PC-9 (cell line): ENCODE results near the gene FGF14.

Experiments used
- EZH2 ChIP-seq: fragments of 200-600 bp; sonication (generic); IDR thresholded peaks from 2 replicates; pipeline ENCODE4 v1.8.0; 2017; ENCODE audit warnings: antibody characterized with exemption, low read depth
- TF ChIP-seq, protein P1 (sequence below): fragments of 200-600 bp; sonication (generic); conservative IDR thresholded peaks from 2 replicates; pipeline ENCODE4 v1.6.1; 2017; ENCODE audit warnings: mixed run types, antibody characterized with exemption, mild to moderate bottlenecking, moderate library complexity

DNA sequence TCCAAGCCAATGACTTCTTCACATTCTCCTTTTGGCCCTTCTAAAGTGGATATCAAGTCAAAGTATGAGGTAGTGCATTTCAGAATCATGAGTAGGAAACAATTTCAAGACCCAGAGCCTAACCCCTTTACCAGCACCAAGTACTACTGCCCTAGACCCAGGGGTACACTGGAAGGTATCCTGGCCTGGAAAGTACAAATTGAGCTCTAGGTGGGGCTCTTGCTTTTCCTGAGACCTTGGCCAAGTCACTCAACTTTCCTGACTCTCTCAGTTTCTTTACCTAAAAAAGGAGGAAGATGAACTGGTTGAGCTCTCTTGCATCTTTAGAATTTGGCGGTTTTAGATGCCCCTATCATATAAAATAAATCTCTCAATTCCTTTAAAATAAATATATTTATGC lies 204.7 kb downstream of the FGF14 start:
- TF ChIP-seq, protein P1, sequence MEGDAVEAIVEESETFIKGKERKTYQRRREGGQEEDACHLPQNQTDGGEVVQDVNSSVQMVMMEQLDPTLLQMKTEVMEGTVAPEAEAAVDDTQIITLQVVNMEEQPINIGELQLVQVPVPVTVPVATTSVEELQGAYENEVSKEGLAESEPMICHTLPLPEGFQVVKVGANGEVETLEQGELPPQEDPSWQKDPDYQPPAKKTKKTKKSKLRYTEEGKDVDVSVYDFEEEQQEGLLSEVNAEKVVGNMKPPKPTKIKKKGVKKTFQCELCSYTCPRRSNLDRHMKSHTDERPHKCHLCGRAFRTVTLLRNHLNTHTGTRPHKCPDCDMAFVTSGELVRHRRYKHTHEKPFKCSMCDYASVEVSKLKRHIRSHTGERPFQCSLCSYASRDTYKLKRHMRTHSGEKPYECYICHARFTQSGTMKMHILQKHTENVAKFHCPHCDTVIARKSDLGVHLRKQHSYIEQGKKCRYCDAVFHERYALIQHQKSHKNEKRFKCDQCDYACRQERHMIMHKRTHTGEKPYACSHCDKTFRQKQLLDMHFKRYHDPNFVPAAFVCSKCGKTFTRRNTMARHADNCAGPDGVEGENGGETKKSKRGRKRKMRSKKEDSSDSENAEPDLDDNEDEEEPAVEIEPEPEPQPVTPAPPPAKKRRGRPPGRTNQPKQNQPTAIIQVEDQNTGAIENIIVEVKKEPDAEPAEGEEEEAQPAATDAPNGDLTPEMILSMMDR, result peak; percentile 32; the same call in 1 of the 2 replicates
- TF ChIP-seq EZH2, result no peak
